K562 (cell line): ENCODE data around the gene CEACAM21. TPM values are rescaled to one million over a fixed set of nuclear protein-coding genes. Genes with fewer than 3 reads are reported as not detected.

ENCODE experiments used
- ATAC-seq: fragments of 200-7000 bp; cut with Tn5 transposase; 3 replicates; pipeline ENCODE4 v1.9.1; 2020; ENCODE audit warnings: moderate library complexity
- BruUV-seq: library from RNA; stranded (reverse); fragments of 400-500 nt; replicated peaks from 2 replicates; lab custom pipeline; 2021; lab: Mats Ljungman, UMichigan
- CTCF ChIA-PET: fragments of 300-600 bp; formaldehyde crosslinking; extraction: SDS; loops from one replicate; lab custom pipeline; 2021; ENCODE audit warnings: low intra/inter-chr PET ratio; lab: Yijun Ruan, JAX
- POLR2A ChIA-PET: fragments of 300-600, 350-650 bp; sonication (Branson Sonifier 250); formaldehyde crosslinking; extraction: SDS; loops from one replicate; lab custom pipeline; 2021; ENCODE audit warnings: antibody characterized with exemption, inconsistent platforms; lab: Yijun Ruan, JAX
- DNase-seq, 4 experiments: peaks; one replicate each; pipeline versions ENCODE4 v3.0.0 to v3.0.0-alpha.2; 2011 to 2018; ENCODE audit warnings: low spot score in 3 of 4, mixed read lengths in 3 of 4; ENCODE audit errors: extremely low read depth in 1 of 4
- FAIRE-seq: peaks from 2 replicates; lab custom pipeline; 2011; peaks lifted over from hg19 to GRCh38; lab: Jason Lieb, UNC
- H2AFZ ChIP-seq: 2 replicates; pipeline ENCODE4 v1.6.0; 2011; ENCODE audit warnings: low read depth, low read length, control low read depth, inconsistent platforms
- H3K27ac ChIP-seq: fragments of 200-600 bp; 3 replicates; pipeline ENCODE4 v1.8.0; 2011; ENCODE audit warnings: low read depth, mild to moderate bottlenecking, control low read depth, inconsistent platforms, low read length, moderate library complexity, mixed read lengths; ENCODE audit errors: extremely low read depth
- H3K27me3 ChIP-seq, 2 experiments: fragments of 300-600 bp in 1 of 2; 2 replicates in 1 of 2; 3 replicates in 1 of 2; pipeline versions ENCODE4 v1.6.0 to v1.8.0; 2011; ENCODE audit warnings: inconsistent platforms in 2 of 2, low read length in 2 of 2, mild to moderate bottlenecking in 1 of 2, mixed read lengths in 1 of 2, moderate library complexity in 1 of 2; ENCODE audit not compliant: control insufficient read depth in 2 of 2, insufficient read depth in 2 of 2
- H3K36me3 ChIP-seq: fragments of 300-600 bp; 3 replicates; pipeline ENCODE4 v1.8.0; 2011; ENCODE audit warnings: mild to moderate bottlenecking, low read length, inconsistent platforms; ENCODE audit not compliant: control insufficient read depth, insufficient read depth
- H3K4me1 ChIP-seq, 2 experiments: fragments of 200-600 bp in 1 of 2; replicated peaks in 1 of 2; 2 replicates in 1 of 2; 3 replicates in 1 of 2; pipeline versions ENCODE4 v1.5.1 to v1.8.0; 2011; ENCODE audit warnings: inconsistent platforms in 2 of 2, low read length in 2 of 2, mild to moderate bottlenecking in 1 of 2, mixed read lengths in 1 of 2, moderate library complexity in 1 of 2; ENCODE audit not compliant: control insufficient read depth in 2 of 2, insufficient read depth in 2 of 2
- H3K4me2 ChIP-seq: 2 replicates; pipeline ENCODE4 v1.6.1; 2011; ENCODE audit warnings: low read length, control low read depth, inconsistent platforms, mixed read lengths; ENCODE audit not compliant: insufficient read depth
- H3K4me3 ChIP-seq: fragments of 200-600 bp; sonication (generic), shearing (Covaris generic); 2 replicates; pipeline ENCODE4 v1.5.1; 2016; ENCODE audit warnings: control low read depth, inconsistent platforms
- H3K79me2 ChIP-seq: fragments of 200-600 bp; 3 replicates; pipeline ENCODE4 v1.8.0; 2011; ENCODE audit warnings: low read length, inconsistent platforms; ENCODE audit not compliant: control insufficient read depth, insufficient read depth
- H3K9ac ChIP-seq, 2 experiments: 2 replicates each; pipeline versions ENCODE4 v1.6.0 to v1.6.1; 2011; ENCODE audit warnings: low read depth in 2 of 2, low read length in 2 of 2, control low read depth in 1 of 2, inconsistent platforms in 1 of 2, mild to moderate bottlenecking in 1 of 2, mixed read lengths in 1 of 2; ENCODE audit not compliant: insufficient read depth in 1 of 2
- H3K9me1 ChIP-seq: one replicate; pipeline ENCODE4 v1.6.0; 2011; ENCODE audit warnings: inconsistent platforms, mild to moderate bottlenecking, low read length, moderate library complexity; ENCODE audit not compliant: control insufficient read depth, insufficient read depth
- H3K9me3 ChIP-seq: replicated peaks from 2 replicates; pipeline ENCODE4 v1.5.1; 2011; ENCODE audit warnings: low read depth, low read length, inconsistent platforms; ENCODE audit not compliant: control insufficient read depth, insufficient read depth
- H4K20me1 ChIP-seq: replicated peaks from 2 replicates; pipeline ENCODE4 v1.6.1; 2011; ENCODE audit warnings: low read length, inconsistent platforms, mixed read lengths; ENCODE audit not compliant: control insufficient read depth, insufficient read depth
- ADNP ChIP-seq: fragments of 200-800 bp; sonication (Bioruptor generic); IDR thresholded peaks from 2 replicates; pipeline ENCODE4 v1.6.1; 2016; ENCODE audit warnings: missing genetic modification characterization, missing compliant biosample characterization
- ARHGAP35 ChIP-seq: fragments of 450-650 bp; IDR thresholded peaks from 2 replicates; pipeline ENCODE4 v1.6.1; 2018; ENCODE audit not compliant: partially characterized antibody
- KLF10 ChIP-seq: fragments of 250-450 bp; sonication (Bioruptor Pico); IDR thresholded peaks from 2 replicates; pipeline ENCODE4 v1.6.1; 2021; ENCODE audit warnings: matching md5 sums
- MYNN ChIP-seq, 2 experiments: sonication (generic); formaldehyde crosslinking in 1 of 2; IDR thresholded peaks; 2 replicates each; pipeline versions ENCODE4 v1.5.0 to v1.6.1; 2016 to 2020; ENCODE audit warnings: antibody characterized with exemption in 1 of 2, missing genetic modification reagents in 1 of 2
- RAD21 ChIP-seq, 2 experiments: fragments of 250-450 bp in 1 of 2; fragments of 450-650 bp in 1 of 2; sonication (Bioruptor Pico) in 1 of 2; formaldehyde crosslinking in 1 of 2; IDR thresholded peaks in 1 of 2; conservative IDR thresholded peaks in 1 of 2; 2 replicates each; pipeline versions ENCODE4 v1.4.0 to v1.8.0; 2020 to 2022; ENCODE audit warnings: mild to moderate bottlenecking in 2 of 2, moderate library complexity in 1 of 2
- ZNF282 ChIP-seq: sonication (generic); formaldehyde crosslinking; IDR thresholded peaks from 2 replicates; pipeline ENCODE4 v1.8.1; 2023; ENCODE audit warnings: missing genetic modification reagents
- WGBS: fragments of 100-300 bp; shearing (Covaris generic); methylation state at CpG from one replicate; pipeline ENCODE4 v1.1.6; 2016; ENCODE audit warnings: low coverage, mixed read lengths; ENCODE audit not compliant: insufficient coverage; ENCODE audit errors: missing lambda C conversion rate; 5-methylcytosine and 5-hydroxymethylcytosine counted together
- in situ Hi-C: fragments of 300-500 bp; cut with MboI; formaldehyde crosslinking; loops from 4 replicates; pipeline ENCODE4 v1.15.0; 2018; ENCODE audit warnings: inconsistent platforms, mixed read lengths
- intact Hi-C: fragments of 100-400 bp; cut with micrococcal nuclease; formaldehyde crosslinking; loops from 2 replicates; pipeline ENCODE4 v1.14.2; 2022
- polyA plus RNA-seq, 8 experiments: library from polyadenylated mRNA; depleted of rRNA in 4 of 8; stranded (reverse) in 5 of 8; unstranded in 3 of 8; fragments of >200 nt; fragmentation: Nextera tagmentation in 2 of 8; fragmentation: Illumina TruSeq in 1 of 8; extraction: Ambion mirVana in 2 of 8; extraction: Trizol in 1 of 8; gene quantifications; 2 replicates each; pipeline versions ENCODE4 v1.2.1 to v1.2.3, GENCODE V29; 2011 to 2014; ENCODE audit warnings: inconsistent platforms in 1 of 8, missing spikeins in 1 of 8
- total RNA-seq, 7 experiments: library from RNA; depleted of rRNA in 6 of 7; stranded (reverse); fragments of >200 nt in 6 of 7; fragmentation: Illumina TruSeq in 2 of 7; extraction: Trizol in 2 of 7; gene quantifications; 2 replicates each; pipeline versions ENCODE4 v1.2.1 to v1.2.3, GENCODE V29; 2011 to 2021; ENCODE audit warnings: low replicate concordance in 1 of 7
- TF ChIP-seq, protein P1 (sequence below): fragments of 250-450 bp; sonication (Bioruptor Pico); IDR thresholded peaks from 2 replicates; pipeline ENCODE4 v1.4.0; 2020; ENCODE audit warnings: mild to moderate bottlenecking
- TF ChIP-seq, protein P2 (sequence below): fragments of 200-800 bp; sonication (Bioruptor generic); IDR thresholded peaks from 2 replicates; pipeline ENCODE4 v1.6.1; 2017; ENCODE audit warnings: missing genetic modification characterization, missing compliant biosample characterization
- TF ChIP-seq, protein P3 (sequence below), 2 experiments: fragments of 250-450 bp in 1 of 2; fragments of 450-650 bp in 1 of 2; sonication (Bioruptor Pico) in 1 of 2; IDR thresholded peaks; 2 replicates each; pipeline versions ENCODE4 v1.6.1 to v1.8.0; 2016 to 2021; ENCODE audit warnings: mild to moderate bottlenecking in 2 of 2, moderate library complexity in 2 of 2, missing compliant biosample characterization in 1 of 2, missing genetic modification characterization in 1 of 2

CEACAM21 gene
- total and polyA plus RNA-seq, 9 of the 15 experiments (the other 6 are each of a cell fraction or from before 2014, with no cell fraction given): 0.06 to 0.40 (median 0.18) TPM; not detected in 1

DNA sequence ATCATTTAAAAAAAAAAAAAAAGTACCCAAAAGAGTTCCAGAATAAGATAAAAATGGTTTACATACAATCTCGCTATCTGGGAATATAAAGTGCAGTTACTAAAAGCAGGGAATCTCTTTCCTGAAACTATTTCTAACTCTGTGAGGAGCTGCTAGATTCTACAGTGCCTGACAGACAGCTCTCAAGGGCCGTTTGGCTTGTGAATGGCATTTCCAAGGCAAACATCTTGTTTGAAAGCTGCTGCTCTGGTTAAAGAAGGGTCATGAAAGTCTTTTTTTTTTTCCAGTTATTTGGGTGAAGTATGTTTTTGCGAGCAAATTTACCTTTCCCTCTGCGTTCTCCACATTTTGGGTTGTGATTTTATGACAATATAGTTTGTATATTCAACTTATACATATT is 29.0 kb upstream of the CEACAM21 start (continued):
- TF ChIP-seq ARHGAP35: no peak
- TF ChIP-seq KLF10 (CRISPR knock-in tag): no peak

DNA sequence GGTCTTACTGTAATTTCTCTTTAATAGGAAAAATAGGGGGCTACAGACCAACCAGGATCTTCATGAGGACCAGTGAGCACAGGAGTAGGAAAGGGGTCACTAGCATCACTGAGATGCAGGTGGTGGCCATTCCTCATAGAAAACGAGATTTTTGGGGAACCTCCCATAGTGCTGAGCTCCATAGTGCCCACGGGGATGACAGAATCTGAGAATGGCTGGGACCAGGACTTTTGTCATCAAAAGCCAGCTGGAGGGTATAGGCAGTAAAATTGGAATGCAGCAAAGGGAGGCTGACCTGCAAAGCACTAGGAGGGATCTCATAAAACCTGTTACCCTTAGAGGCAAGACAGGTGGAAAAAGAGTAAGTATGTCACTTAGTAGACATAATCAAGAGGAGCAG is 28.4 kb upstream of the CEACAM21 start:
- Histone ChIP-seq H3K36me3 (no peaks in the 10 kb centered on the region), H3K4me3 (no peak overlapping the region)
- TF ChIP-seq ADNP (tag) (no peak), MYNN (IDR thresholded peaks at IDR 0.05) (no peak), MYNN (CRISPR knock-in tag; IDR thresholded peaks at IDR 0.05) (no peak), RAD21 (CRISPR knock-in tag; conservative IDR thresholded peaks at IDR 0.05 in 1 of 2, IDR thresholded peaks at IDR 0.05 in 1 of 2) (no peak), ZNF282 (CRISPR knock-in tag) (no peak)
- TF ChIP-seq, protein P1, sequence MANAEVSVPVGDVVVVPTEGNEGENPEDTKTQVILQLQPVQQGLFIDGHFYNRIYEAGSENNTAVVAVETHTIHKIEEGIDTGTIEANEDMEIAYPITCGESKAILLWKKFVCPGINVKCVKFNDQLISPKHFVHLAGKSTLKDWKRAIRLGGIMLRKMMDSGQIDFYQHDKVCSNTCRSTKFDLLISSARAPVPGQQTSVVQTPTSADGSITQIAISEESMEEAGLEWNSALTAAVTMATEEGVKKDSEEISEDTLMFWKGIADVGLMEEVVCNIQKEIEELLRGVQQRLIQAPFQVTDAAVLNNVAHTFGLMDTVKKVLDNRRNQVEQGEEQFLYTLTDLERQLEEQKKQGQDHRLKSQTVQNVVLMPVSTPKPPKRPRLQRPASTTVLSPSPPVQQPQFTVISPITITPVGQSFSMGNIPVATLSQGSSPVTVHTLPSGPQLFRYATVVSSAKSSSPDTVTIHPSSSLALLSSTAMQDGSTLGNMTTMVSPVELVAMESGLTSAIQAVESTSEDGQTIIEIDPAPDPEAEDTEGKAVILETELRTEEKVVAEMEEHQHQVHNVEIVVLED (CRISPR knock-in tag): no peak
- TF ChIP-seq, protein P2, sequence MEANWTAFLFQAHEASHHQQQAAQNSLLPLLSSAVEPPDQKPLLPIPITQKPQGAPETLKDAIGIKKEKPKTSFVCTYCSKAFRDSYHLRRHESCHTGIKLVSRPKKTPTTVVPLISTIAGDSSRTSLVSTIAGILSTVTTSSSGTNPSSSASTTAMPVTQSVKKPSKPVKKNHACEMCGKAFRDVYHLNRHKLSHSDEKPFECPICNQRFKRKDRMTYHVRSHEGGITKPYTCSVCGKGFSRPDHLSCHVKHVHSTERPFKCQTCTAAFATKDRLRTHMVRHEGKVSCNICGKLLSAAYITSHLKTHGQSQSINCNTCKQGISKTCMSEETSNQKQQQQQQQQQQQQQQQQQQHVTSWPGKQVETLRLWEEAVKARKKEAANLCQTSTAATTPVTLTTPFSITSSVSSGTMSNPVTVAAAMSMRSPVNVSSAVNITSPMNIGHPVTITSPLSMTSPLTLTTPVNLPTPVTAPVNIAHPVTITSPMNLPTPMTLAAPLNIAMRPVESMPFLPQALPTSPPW (CRISPR knock-in tag): no peak
- TF ChIP-seq, protein P3, sequence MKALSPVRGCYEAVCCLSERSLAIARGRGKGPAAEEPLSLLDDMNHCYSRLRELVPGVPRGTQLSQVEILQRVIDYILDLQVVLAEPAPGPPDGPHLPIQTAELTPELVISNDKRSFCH (CRISPR knock-in tag; IDR thresholded peaks at IDR 0.05): no peak
- TF ChIP-seq, protein P3 (tag; IDR thresholded peaks at IDR 0.05): no peak
- TF ChIP-seq, all 486 proteins: peak for 0
- in situ Hi-C loops: no loop called here
- BruUV-seq: no TSS peak
- peaks cover 0 to 3% of the 10 kb centered on the region in 2 experiments; a peak in 3 of 5 replicates for H3K4me1 ChIP-seq
- no peaks in the 10 kb centered on the region for H3K79me2 ChIP-seq
- POLR2A ChIA-PET: no interaction called here
- no peaks in the 10 kb centered on the region; a peak in 2 of 5 replicates for H3K27me3 ChIP-seq
- intact Hi-C loops: no loop called here
- H2AFZ ChIP-seq: no peak overlapping the region
- no peak overlapping the region for H3K27ac ChIP-seq
- H3K9me3 ChIP-seq: no peaks in the 10 kb centered on the region
- ATAC-seq (no peak), DNase-seq (no peak), FAIRE-seq (no peak)
- H4K20me1 ChIP-seq: no peaks in the 10 kb centered on the region
- no peak overlapping the region for H3K4me2 ChIP-seq
- CTCF ChIA-PET: no interaction called here
- H3K9ac ChIP-seq: no peak overlapping the region
- no peaks in the 10 kb centered on the region for H3K9me1 ChIP-seq
- WGBS: 11% methylated on average over 2 of the region's 2 CpGs
